Calu3 (cell line): ENCODE measurements around the gene TRAIP. TPM values are rescaled to one million over a fixed set of nuclear protein-coding genes. Genes with fewer than 3 reads are reported as not detected.

ENCODE experiments used
- BruUV-seq: library from RNA; stranded (reverse); fragments of 400-500 nt; replicated peaks from 2 replicates; lab custom pipeline; 2021; lab: Mats Ljungman, UMichigan
- CTCF ChIA-PET: fragments of 300-600 bp; sonication (Branson Sonifier 250); formaldehyde crosslinking; loops from one replicate; lab custom pipeline; 2022; ENCODE audit warnings: antibody characterized with exemption; lab: Charles Lee
- DNase-seq: peaks from one replicate; pipeline ENCODE4 v3.0.0; 2022
- H3K27ac Mint-ChIP-seq: one replicate; pipeline ENCODE4 v1.8.0; 2022; ENCODE audit warnings: mixed read lengths; ENCODE audit not compliant: unreplicated experiment
- H3K27me3 Mint-ChIP-seq: one replicate; pipeline ENCODE4 v1.8.0; 2022; ENCODE audit warnings: mixed read lengths; ENCODE audit not compliant: unreplicated experiment
- H3K36me3 Mint-ChIP-seq: one replicate; pipeline ENCODE4 v1.8.0; 2022; ENCODE audit warnings: mild to moderate bottlenecking, moderate library complexity, mixed read lengths; ENCODE audit not compliant: insufficient read depth, unreplicated experiment
- H3K4me1 Mint-ChIP-seq: one replicate; pipeline ENCODE4 v1.8.0; 2022; ENCODE audit warnings: mild to moderate bottlenecking, low read depth, mixed read lengths; ENCODE audit not compliant: unreplicated experiment
- H3K4me3 Mint-ChIP-seq: one replicate; pipeline ENCODE4 v1.8.0; 2022; ENCODE audit warnings: mild to moderate bottlenecking, low read depth, moderate library complexity, mixed read lengths; ENCODE audit not compliant: unreplicated experiment
- H3K9me3 Mint-ChIP-seq: one replicate; pipeline ENCODE4 v1.8.0; 2022; ENCODE audit warnings: low read depth, mixed read lengths; ENCODE audit not compliant: unreplicated experiment
- CTCF ChIP-seq: fragments of 200-600 bp; IDR thresholded peaks from one replicate; pipeline ENCODE4 v1.8.0; 2022; ENCODE audit warnings: antibody characterized with exemption; ENCODE audit not compliant: unreplicated experiment
- intact Hi-C: fragments of 100-400 bp; cut with micrococcal nuclease; formaldehyde crosslinking; loops from one replicate; pipeline ENCODE4 v1.10.0; 2022; ENCODE audit not compliant: unreplicated experiment
- total RNA-seq: library from RNA; stranded (reverse); gene quantifications from 2 replicates; pipeline ENCODE4 v1.2.3, GENCODE V29; 2022

TRAIP gene
- total RNA-seq, 1 experiment from 2014 or later: 29.7 TPM

DNA sequence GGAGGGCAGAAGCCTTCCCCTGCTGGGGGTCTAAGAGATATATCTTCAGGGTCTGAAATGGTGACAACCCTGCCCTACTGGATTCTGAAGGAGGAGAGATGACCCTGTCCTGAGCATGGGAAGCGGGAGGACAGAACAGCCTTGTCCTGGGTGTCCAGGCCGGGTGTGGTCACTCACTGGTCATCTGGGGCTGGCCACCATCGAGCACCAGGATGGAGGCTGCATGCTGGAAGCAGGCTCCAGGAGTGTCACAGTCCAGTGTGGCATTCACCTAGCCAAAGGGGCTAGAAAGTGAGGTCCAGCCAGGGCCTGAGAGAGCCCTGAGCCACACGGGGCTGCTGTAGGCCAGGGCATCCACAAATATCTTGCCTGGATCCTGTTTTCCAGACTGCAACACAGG is 61.9 kb downstream of the TRAIP start:
- BruUV-seq: no TSS peak
- TF ChIP-seq CTCF: no peak
- intact Hi-C loops: no loop called here

GRCh38 chr3:49793486-49794085 is 62.8 kb downstream of the TRAIP start:
- CTCF ChIA-PET: no interaction called here

More for the DNA sequence above, 61.9 kb downstream of the TRAIP start:
- Mint-ChIP-seq H3K4me1 (no peaks in the 10 kb centered on the region), H3K4me3 (no peak overlapping the region), H3K27me3 (peaks cover 25% of the 10 kb centered on the region), H3K9me3 (no peaks in the 10 kb centered on the region), H3K27ac (no peak overlapping the region), H3K36me3 (peaks cover 5% of the 10 kb centered on the region)
- DNase-seq: no peak
- CTCF ChIA-PET: no interaction called here

GRCh38 chr3:49792371-49793150 is 63.8 kb downstream of the TRAIP start:
- no peak for TF ChIP-seq CTCF
- H3K9me3 Mint-ChIP-seq: peaks cover 2% of the 10 kb centered on the region
- no peaks in the 10 kb centered on the region for H3K4me1 Mint-ChIP-seq
- BruUV-seq: no TSS peak
- intact Hi-C loops: no loop called here
- H3K36me3 Mint-ChIP-seq: peaks cover 6% of the 10 kb centered on the region
- CTCF ChIA-PET: no interaction called here
- no peak overlapping the region for H3K4me3 Mint-ChIP-seq
- DNase-seq: no peak
- H3K27ac Mint-ChIP-seq: no peak overlapping the region
- peaks cover 25% of the 10 kb centered on the region for H3K27me3 Mint-ChIP-seq

More at GRCh38 chr3:49793486-49794085, 62.8 kb downstream of the TRAIP start:
- H3K27ac Mint-ChIP-seq: no peak overlapping the region
- BruUV-seq: no TSS peak
- intact Hi-C loops: no loop called here
- no peak for TF ChIP-seq CTCF
- H3K27me3 Mint-ChIP-seq: peaks cover 25% of the 10 kb centered on the region
- H3K9me3 Mint-ChIP-seq: no peaks in the 10 kb centered on the region
- no peaks in the 10 kb centered on the region for H3K4me1 Mint-ChIP-seq
- no peak overlapping the region for H3K4me3 Mint-ChIP-seq
- DNase-seq: no peak
- H3K36me3 Mint-ChIP-seq: peaks cover 5% of the 10 kb centered on the region

GRCh38 chr3:49791571-49791970 is 64.8 kb downstream of the TRAIP start:
- BruUV-seq: no TSS peak
- Mint-ChIP-seq H3K27ac (no peak overlapping the region), H3K4me3 (no peak overlapping the region), H3K9me3 (peaks cover 2% of the 10 kb centered on the region), H3K4me1 (no peaks in the 10 kb centered on the region), H3K27me3 (peaks cover 25% of the 10 kb centered on the region), H3K36me3 (peaks cover 16% of the 10 kb centered on the region)
- CTCF ChIA-PET: interaction anchor here (0.7 kb wide), 1 partner anchor 138 kb away, joined by 3 read pairs; the partner anchor contains the start of gene MON1A
- TF ChIP-seq CTCF: no peak
- intact Hi-C loops: no loop called here
- no peak for DNase-seq
